Keratinocyte (primary cell): ENCODE data around the gene EPG5. TPM values are rescaled to one million over a fixed set of nuclear protein-coding genes. Genes with fewer than 3 reads are reported as not detected.

Source experiments
- DNase-seq: peaks from one replicate; pipeline ENCODE4 v3.0.0-alpha.2; 2011; ENCODE audit warnings: low read depth, missing footprints, low spot score
- FAIRE-seq: peaks from 2 replicates; lab custom pipeline; 2011; peaks lifted over from hg19 to GRCh38; lab: Jason Lieb, UNC
- H2AFZ ChIP-seq: 2 replicates; pipeline ENCODE4 v1.6.0; 2012; ENCODE audit warnings: low read length, control low read depth, inconsistent platforms; ENCODE audit not compliant: control insufficient read depth
- H3K27ac ChIP-seq: 2 replicates; pipeline ENCODE4 v1.5.1; 2011; ENCODE audit warnings: low read length; ENCODE audit not compliant: control insufficient read depth, insufficient read depth
- H3K27me3 ChIP-seq: 3 replicates; pipeline ENCODE4 v1.6.0; 2011; ENCODE audit warnings: low read length; ENCODE audit not compliant: control insufficient read depth, insufficient read depth; ENCODE audit errors: extremely low read depth
- H3K36me3 ChIP-seq, 2 experiments: 2 replicates in 1 of 2; 3 replicates in 1 of 2; pipeline ENCODE4 v1.5.1; 2011; ENCODE audit warnings: low read length in 2 of 2, mild to moderate bottlenecking in 1 of 2; ENCODE audit not compliant: control insufficient read depth in 2 of 2, insufficient read depth in 2 of 2; ENCODE audit errors: extremely low read depth in 1 of 2
- H3K4me1 ChIP-seq: 3 replicates; pipeline ENCODE4 v1.5.1; 2011; ENCODE audit warnings: low read length; ENCODE audit not compliant: control insufficient read depth, insufficient read depth; ENCODE audit errors: extremely low read depth
- H3K4me2 ChIP-seq: 3 replicates; pipeline ENCODE4 v1.6.0; 2011; ENCODE audit warnings: low read depth, low read length; ENCODE audit not compliant: control insufficient read depth, insufficient read depth; ENCODE audit errors: extremely low read depth
- H3K4me3 ChIP-seq, 3 experiments: fragments of 200-600 bp in 1 of 3; sonication (generic) in 1 of 3; 2 replicates in 2 of 3; 3 replicates in 1 of 3; pipeline ENCODE4 v1.5.1; 2011 to 2016; ENCODE audit warnings: low read length in 3 of 3, mild to moderate bottlenecking in 3 of 3, control low read depth in 2 of 3, inconsistent platforms in 1 of 3, low read depth in 1 of 3, mixed read lengths in 1 of 3, mixed run types in 1 of 3, moderate library complexity in 1 of 3; ENCODE audit not compliant: control insufficient read depth in 2 of 3, insufficient read depth in 2 of 3; ENCODE audit errors: extremely low read depth in 1 of 3
- H3K79me2 ChIP-seq: 2 replicates; pipeline ENCODE4 v1.6.0; 2012; ENCODE audit warnings: low read length; ENCODE audit not compliant: control insufficient read depth, insufficient read depth
- H3K9ac ChIP-seq: 3 replicates; pipeline ENCODE4 v1.6.0; 2011; ENCODE audit warnings: low read length; ENCODE audit not compliant: control insufficient read depth, insufficient read depth; ENCODE audit errors: extremely low read depth
- H3K9me1 ChIP-seq: 3 replicates; pipeline ENCODE4 v1.6.0; 2011; ENCODE audit warnings: low read length; ENCODE audit not compliant: control insufficient read depth, insufficient read depth; ENCODE audit errors: extremely low read depth
- H3K9me3 ChIP-seq: 2 replicates; pipeline ENCODE4 v1.5.1; 2012; ENCODE audit warnings: low read depth, low read length; ENCODE audit not compliant: control insufficient read depth
- H4K20me1 ChIP-seq: 3 replicates; pipeline ENCODE4 v1.6.0; 2011; ENCODE audit warnings: low read length; ENCODE audit not compliant: control insufficient read depth, insufficient read depth; ENCODE audit errors: extremely low read depth
- CTCF ChIP-seq, 3 experiments: IDR thresholded peaks in 1 of 3; conservative IDR thresholded peaks in 1 of 3; optimal IDR thresholded peaks in 1 of 3; 2 replicates in 2 of 3; 3 replicates in 1 of 3; pipeline versions ENCODE3 to v1.5.1; 2011; ENCODE audit warnings: low read length in 3 of 3, mild to moderate bottlenecking in 3 of 3, moderate library complexity in 2 of 3, control low read depth in 1 of 3, inconsistent platforms in 1 of 3; ENCODE audit not compliant: insufficient read depth in 2 of 3; ENCODE audit errors: extremely low read depth in 1 of 3
- EZH2 ChIP-seq: IDR thresholded peaks from one replicate; pipeline ENCODE4 v1.6.1; 2012; ENCODE audit warnings: inconsistent platforms, mild to moderate bottlenecking, low read length, moderate library complexity
- dilution Hi-C: fragments of 300-500 bp; cut with MboI; formaldehyde crosslinking; loops from one replicate; pipeline ENCODE4 v1.7.0; 2020; ENCODE audit warnings: low sequenced_read_pairs; ENCODE audit not compliant: extremely low pct_ligation_motif_present
- polyA plus RNA-seq, 5 experiments: library from polyadenylated mRNA; depleted of rRNA in 3 of 5; stranded (reverse) in 3 of 5; stranded (forward) in 1 of 5; unstranded in 1 of 5; fragments of >200 nt; gene quantifications; 1 replicate in 1 of 5; 2 replicates in 3 of 5; 3 replicates in 1 of 5; pipeline versions ENCODE4 v1.2.1 to v1.2.3, GENCODE V29; 2011 to 2012; ENCODE audit warnings: missing spikeins in 2 of 5, low read depth in 1 of 5, low replicate concordance in 1 of 5

EPG5 gene
- polyA plus RNA-seq, 1 donor (not counting 4 experiments of a cell fraction or from before 2014, with no cell fraction given) = 17.8 TPM

DNA sequence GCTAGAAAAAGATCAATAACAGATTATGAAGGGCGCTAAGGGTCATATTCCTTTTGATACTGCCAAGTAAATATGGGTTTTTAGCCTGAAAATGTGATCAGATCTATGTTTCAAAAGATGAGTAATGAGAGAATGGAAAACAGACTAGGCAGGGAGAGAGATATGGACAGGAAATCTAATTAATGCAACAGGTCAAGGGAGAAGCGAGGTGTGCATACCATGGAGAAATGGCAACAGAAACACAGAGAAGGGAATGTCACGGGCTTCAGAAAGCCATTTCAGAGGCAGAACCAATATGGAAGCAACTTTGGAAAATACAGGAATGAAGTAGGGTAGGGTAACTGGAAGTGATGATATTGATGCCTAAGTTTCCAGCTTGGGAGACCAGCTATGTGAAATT lies 72.3 kb downstream of the EPG5 start:
- Histone ChIP-seq H3K27me3 (no peaks in the 10 kb centered on the region), H2AFZ (no peak overlapping the region), H3K9me1 (no peaks in the 10 kb centered on the region), H3K9me3 (no peaks in the 10 kb centered on the region), H3K79me2 (no peaks in the 10 kb centered on the region), H3K36me3 (peaks cover 1 to 7% of the 10 kb centered on the region in 2 experiments), H3K9ac (no peak overlapping the region), H3K4me1 (no peaks in the 10 kb centered on the region), H3K27ac (no peak overlapping the region), H3K4me3 (no peak overlapping the region), H4K20me1 (no peaks in the 10 kb centered on the region), H3K4me2 (no peak overlapping the region)
- dilution Hi-C loops = no loop called here
- FAIRE-seq (no peak), DNase-seq (no peak)
- no peak for TF ChIP-seq CTCF (optimal IDR thresholded peaks at IDR 0.05 in 1 of 3, IDR thresholded peaks at IDR 0.05 in 1 of 3, conservative IDR thresholded peaks at IDR 0.05 in 1 of 3; ENCODE audit: extremely low read depth in 1 of 3, insufficient read depth in 2 of 3, low read length in 3 of 3)
- no peak for TF ChIP-seq EZH2

GRCh38 chr18:45891806-45892205 lies 75.3 kb downstream of the EPG5 start:
- H3K4me2 ChIP-seq = no peak overlapping the region
- no peaks in the 10 kb centered on the region for H3K79me2 ChIP-seq
- H2AFZ ChIP-seq = no peak overlapping the region
- dilution Hi-C loops = no loop called here
- H3K4me1 ChIP-seq = no peaks in the 10 kb centered on the region
- no peak for TF ChIP-seq EZH2
- TF ChIP-seq CTCF (optimal IDR thresholded peaks at IDR 0.05 in 1 of 3, IDR thresholded peaks at IDR 0.05 in 1 of 3, conservative IDR thresholded peaks at IDR 0.05 in 1 of 3; ENCODE audit: extremely low read depth in 1 of 3, insufficient read depth in 2 of 3, low read length in 3 of 3) = no peak
- H3K9me3 ChIP-seq = no peaks in the 10 kb centered on the region
- H3K36me3 ChIP-seq = peaks cover 8% of the 10 kb centered on the region in 2 experiments
- no peaks in the 10 kb centered on the region for H3K27me3 ChIP-seq
- DNase-seq (no peak), FAIRE-seq (no peak)
- no peaks in the 10 kb centered on the region for H4K20me1 ChIP-seq
- no peaks in the 10 kb centered on the region for H3K9me1 ChIP-seq
- no peak overlapping the region for H3K9ac ChIP-seq
- no peak overlapping the region for H3K4me3 ChIP-seq
- H3K27ac ChIP-seq = no peak overlapping the region
